ENCODE data around the gene PDCD4.
A peak's percentile ranks its signal among the peaks of the same experiment; 100 is the strongest.

The PDCD4 gene

GRCh38 chr10:110843031-110843430 lies 28.7 kb upstream of the PDCD4 start:
- no peak for DNase-seq

- DNase-seq = no peak
Observed at GRCh38 chr10:110843796-110844616, 27.7 kb upstream of the PDCD4 start.

GRCh38 chr10:110844617-110844881 lies 27.2 kb upstream of the PDCD4 start:
- no peak for DNase-seq

GRCh38 chr10:110845192-110845755 lies 26.5 kb upstream of the PDCD4 start:
- DNase-seq = no peak

GRCh38 chr10:110845756-110846620 lies 25.7 kb upstream of the PDCD4 start:
- DNase-seq = no peak

GRCh38 chr10:110847374-110847773 lies 24.4 kb upstream of the PDCD4 start:
- DNase-seq = no peak

- no peak for DNase-seq
Observed at GRCh38 chr10:110848106-110848505, 23.6 kb upstream of the PDCD4 start.

GRCh38 chr10:110850099-110850498 lies 21.6 kb upstream of the PDCD4 start:
- DNase-seq = no peak

- no peak for DNase-seq
Observed at GRCh38 chr10:110851020-110851612, 20.6 kb upstream of the PDCD4 start.

GRCh38 chr10:110852255-110852896 lies 19.4 kb upstream of the PDCD4 start:
- no peak for DNase-seq

- DNase-seq = no peak
Observed at GRCh38 chr10:110852947-110853346, 18.8 kb upstream of the PDCD4 start.

GRCh38 chr10:110853921-110854605 lies 17.7 kb upstream of the PDCD4 start:
- DNase-seq = no peak

GRCh38 chr10:110857265-110858171 lies 14.2 kb upstream of the PDCD4 start:
- peak; percentile 43 for DNase-seq

- DNase-seq = no peak
Observed at GRCh38 chr10:110858297-110858934, 13.3 kb upstream of the PDCD4 start.

- no peak for DNase-seq
Observed at GRCh38 chr10:110859206-110859972, 12.3 kb upstream of the PDCD4 start.

- DNase-seq = peak; percentile 27
Observed at GRCh38 chr10:110859973-110860376, 11.8 kb upstream of the PDCD4 start.

- no peak for DNase-seq
Observed at GRCh38 chr10:110860576-110861241, 11.0 kb upstream of the PDCD4 start.

GRCh38 chr10:110861476-110861875 lies 10.3 kb upstream of the PDCD4 start:
- no peak for DNase-seq

- no peak for DNase-seq
Observed at GRCh38 chr10:110861930-110862649, 9.6 kb upstream of the PDCD4 start.
